HL-60 (cell line): Measurements from ENCODE around the gene DMXL1.

Source experiments
- DNase-seq, 2 experiments: peaks; one replicate each; pipeline ENCODE4 v3.0.0-alpha.2; 2010 to 2020; ENCODE audit warnings: low read depth in 1 of 2, low spot score in 1 of 2
- H3K27ac ChIP-seq: fragments of 250-450 bp; sonication (Bioruptor Pico); replicated peaks from 2 replicates; pipeline ENCODE4 v1.5.1; 2020; ENCODE audit warnings: mild to moderate bottlenecking, moderate library complexity
- H3K27me3 ChIP-seq: fragments of 250-450 bp; sonication (Bioruptor Pico); 2 replicates; pipeline ENCODE4 v1.5.1; 2021; ENCODE audit warnings: mild to moderate bottlenecking, moderate library complexity; ENCODE audit not compliant: insufficient read depth, poor library complexity, severe bottlenecking
- H3K4me3 ChIP-seq: replicated peaks from 2 replicates; pipeline ENCODE4 v1.5.1; 2011; ENCODE audit warnings: mild to moderate bottlenecking, control low read depth, low read length; ENCODE audit not compliant: insufficient read depth
- GABPA ChIP-seq: IDR thresholded peaks from 2 replicates; pipeline ENCODE4 v1.6.1; 2012; ENCODE audit warnings: low read depth
- POLR2AphosphoS5 ChIP-seq: IDR thresholded peaks from 2 replicates; pipeline ENCODE4 v1.6.1; 2012; ENCODE audit warnings: low read depth
- SPI1 ChIP-seq: IDR thresholded peaks from 2 replicates; pipeline ENCODE4 v1.6.1; 2012; ENCODE audit warnings: low read depth, mild to moderate bottlenecking, borderline replicate concordance
- TF ChIP-seq, protein P1 (sequence below): IDR thresholded peaks from one replicate; pipeline ENCODE4 v1.5.1; 2011; ENCODE audit warnings: low read length, control low read depth, inconsistent platforms; ENCODE audit not compliant: insufficient read depth
- TF ChIP-seq, protein P2 (sequence below): IDR thresholded peaks from 2 replicates; pipeline ENCODE4 v1.6.1; 2012; ENCODE audit warnings: low read depth; ENCODE audit not compliant: insufficient replicate concordance

The DMXL1 gene

GRCh38 chr5:119161430-119161829 is 90.5 kb downstream of the DMXL1 start:
- DNase-seq = no peak
- Histone ChIP-seq H3K27me3 (no peaks in the 10 kb centered on the region), H3K27ac (no peak overlapping the region), H3K4me3 (no peak overlapping the region)
- TF ChIP-seq, protein P1, sequence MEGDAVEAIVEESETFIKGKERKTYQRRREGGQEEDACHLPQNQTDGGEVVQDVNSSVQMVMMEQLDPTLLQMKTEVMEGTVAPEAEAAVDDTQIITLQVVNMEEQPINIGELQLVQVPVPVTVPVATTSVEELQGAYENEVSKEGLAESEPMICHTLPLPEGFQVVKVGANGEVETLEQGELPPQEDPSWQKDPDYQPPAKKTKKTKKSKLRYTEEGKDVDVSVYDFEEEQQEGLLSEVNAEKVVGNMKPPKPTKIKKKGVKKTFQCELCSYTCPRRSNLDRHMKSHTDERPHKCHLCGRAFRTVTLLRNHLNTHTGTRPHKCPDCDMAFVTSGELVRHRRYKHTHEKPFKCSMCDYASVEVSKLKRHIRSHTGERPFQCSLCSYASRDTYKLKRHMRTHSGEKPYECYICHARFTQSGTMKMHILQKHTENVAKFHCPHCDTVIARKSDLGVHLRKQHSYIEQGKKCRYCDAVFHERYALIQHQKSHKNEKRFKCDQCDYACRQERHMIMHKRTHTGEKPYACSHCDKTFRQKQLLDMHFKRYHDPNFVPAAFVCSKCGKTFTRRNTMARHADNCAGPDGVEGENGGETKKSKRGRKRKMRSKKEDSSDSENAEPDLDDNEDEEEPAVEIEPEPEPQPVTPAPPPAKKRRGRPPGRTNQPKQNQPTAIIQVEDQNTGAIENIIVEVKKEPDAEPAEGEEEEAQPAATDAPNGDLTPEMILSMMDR = no peak
- TF ChIP-seq GABPA (no peak), SPI1 (no peak), POLR2AphosphoS5 (no peak)
- TF ChIP-seq, protein P2, sequence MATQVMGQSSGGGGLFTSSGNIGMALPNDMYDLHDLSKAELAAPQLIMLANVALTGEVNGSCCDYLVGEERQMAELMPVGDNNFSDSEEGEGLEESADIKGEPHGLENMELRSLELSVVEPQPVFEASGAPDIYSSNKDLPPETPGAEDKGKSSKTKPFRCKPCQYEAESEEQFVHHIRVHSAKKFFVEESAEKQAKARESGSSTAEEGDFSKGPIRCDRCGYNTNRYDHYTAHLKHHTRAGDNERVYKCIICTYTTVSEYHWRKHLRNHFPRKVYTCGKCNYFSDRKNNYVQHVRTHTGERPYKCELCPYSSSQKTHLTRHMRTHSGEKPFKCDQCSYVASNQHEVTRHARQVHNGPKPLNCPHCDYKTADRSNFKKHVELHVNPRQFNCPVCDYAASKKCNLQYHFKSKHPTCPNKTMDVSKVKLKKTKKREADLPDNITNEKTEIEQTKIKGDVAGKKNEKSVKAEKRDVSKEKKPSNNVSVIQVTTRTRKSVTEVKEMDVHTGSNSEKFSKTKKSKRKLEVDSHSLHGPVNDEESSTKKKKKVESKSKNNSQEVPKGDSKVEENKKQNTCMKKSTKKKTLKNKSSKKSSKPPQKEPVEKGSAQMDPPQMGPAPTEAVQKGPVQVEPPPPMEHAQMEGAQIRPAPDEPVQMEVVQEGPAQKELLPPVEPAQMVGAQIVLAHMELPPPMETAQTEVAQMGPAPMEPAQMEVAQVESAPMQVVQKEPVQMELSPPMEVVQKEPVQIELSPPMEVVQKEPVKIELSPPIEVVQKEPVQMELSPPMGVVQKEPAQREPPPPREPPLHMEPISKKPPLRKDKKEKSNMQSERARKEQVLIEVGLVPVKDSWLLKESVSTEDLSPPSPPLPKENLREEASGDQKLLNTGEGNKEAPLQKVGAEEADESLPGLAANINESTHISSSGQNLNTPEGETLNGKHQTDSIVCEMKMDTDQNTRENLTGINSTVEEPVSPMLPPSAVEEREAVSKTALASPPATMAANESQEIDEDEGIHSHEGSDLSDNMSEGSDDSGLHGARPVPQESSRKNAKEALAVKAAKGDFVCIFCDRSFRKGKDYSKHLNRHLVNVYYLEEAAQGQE = no peak

DNA sequence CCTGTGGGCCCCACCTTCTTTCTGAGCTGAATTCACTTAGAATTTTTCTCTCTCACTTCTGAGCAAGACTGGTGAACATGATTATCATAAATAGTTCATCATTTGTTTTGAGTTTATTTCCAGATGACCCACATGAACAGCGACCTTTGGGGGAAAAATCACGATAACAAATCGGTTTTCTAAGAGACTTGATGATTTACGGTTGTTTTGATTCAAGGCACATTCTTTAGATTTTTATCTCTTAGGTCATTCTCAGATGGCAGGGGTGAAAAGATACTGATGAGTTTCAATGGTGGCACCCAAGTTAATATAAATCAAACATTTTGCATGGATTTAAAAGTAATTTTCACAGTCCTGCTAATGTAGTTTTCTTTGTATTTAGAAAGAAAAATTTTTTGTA is 95.1 kb downstream of the DMXL1 start:
- no peak for TF ChIP-seq SPI1
- no peak for TF ChIP-seq GABPA
- TF ChIP-seq, protein P2 = no peak
- TF ChIP-seq, protein P1 = no peak
- TF ChIP-seq POLR2AphosphoS5 = no peak
- DNase-seq = no peak

DNA sequence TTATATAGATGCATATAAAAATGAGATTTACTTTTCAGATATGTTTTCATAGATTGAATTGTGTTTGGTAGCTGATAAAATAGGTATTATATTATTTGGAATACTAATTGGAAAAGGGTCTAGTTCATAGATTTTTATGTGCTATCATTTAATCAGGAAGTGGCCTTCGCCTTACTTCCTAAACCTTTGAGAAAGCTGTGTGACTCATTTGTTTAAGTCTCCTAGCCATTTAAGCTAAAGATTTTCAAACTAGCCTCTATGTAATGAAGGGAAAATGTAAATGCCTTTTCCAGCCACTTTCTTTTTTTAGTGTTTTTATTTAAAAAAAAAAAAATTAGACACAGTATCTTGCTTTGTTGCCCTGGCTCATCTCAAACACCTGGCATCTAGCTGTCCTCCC is 97.5 kb downstream of the DMXL1 start:
- Histone ChIP-seq H3K4me3 (no peak overlapping the region), H3K27ac (no peak overlapping the region), H3K27me3 (no peaks in the 10 kb centered on the region)
- TF ChIP-seq, protein P1 = no peak
- TF ChIP-seq SPI1 (no peak), GABPA (no peak), POLR2AphosphoS5 (no peak)
- TF ChIP-seq, protein P2 = no peak
- no peak for DNase-seq

More for the DNA sequence above, 95.1 kb downstream of the DMXL1 start:
- Histone ChIP-seq H3K4me3 (no peak overlapping the region), H3K27me3 (no peaks in the 10 kb centered on the region), H3K27ac (no peak overlapping the region)
